Motor neuron (in vitro differentiated cells): Measurements from ENCODE around the gene NOX5. TPM values are rescaled to one million over a fixed set of nuclear protein-coding genes. Genes with fewer than 3 reads are reported as not detected.

Experiments used
- ATAC-seq, 8 experiments: fragments of 200-7000 bp; cut with Tn5 transposase; replicated peaks in 6 of 8; 2 replicates each; pipeline ENCODE4 v1.8.0; 2021; ENCODE audit warnings: mild to moderate bottlenecking in 8 of 8, moderate library complexity in 8 of 8
- H3K27ac ChIP-seq, 2 donors: fragments of 250-450 bp; sonication (Bioruptor Pico); 2 replicates each; pipeline ENCODE4 v1.9.0; 2021; ENCODE audit warnings: antibody characterized with exemption in 2 of 2, mild to moderate bottlenecking in 2 of 2, moderate library complexity in 1 of 2
- H3K4me1 ChIP-seq, 2 donors: fragments of 250-450 bp; sonication (Bioruptor Pico); replicated peaks in 1 of 2; 2 replicates each; pipeline ENCODE4 v1.6.1; 2021; ENCODE audit warnings: antibody characterized with exemption in 2 of 2, mild to moderate bottlenecking in 2 of 2, moderate library complexity in 1 of 2
- H3K4me3 ChIP-seq, 5 donors: fragments of 250-450 bp; sonication (Bioruptor Pico); 2 replicates each; pipeline ENCODE4 v1.9.0; 2021; ENCODE audit warnings: antibody characterized with exemption in 5 of 5, mild to moderate bottlenecking in 5 of 5, moderate library complexity in 4 of 5
- WGBS, 10 experiments: fragments of 450-650 bp; shearing (Covaris generic); methylation state at CpG; one replicate each; pipeline ENCODE4 v1.0.0; 2022; 5-methylcytosine and 5-hydroxymethylcytosine counted together
- in situ Hi-C, 9 experiments: fragments of 400-800 bp; cut with MboI; loops; one replicate each; pipeline ENCODE4 v1.15.0; 2021; ENCODE audit warnings: low sequenced_read_pairs in 9 of 9, low pct_unique_long_range_greater_than_20kb in 2 of 9; ENCODE audit not compliant: unreplicated experiment in 9 of 9
- total RNA-seq, 8 experiments: library from RNA; unstranded; fragments of 300-600 nt; gene quantifications; 2 replicates each; pipeline versions ENCODE4 v1.2.3 to v1.2.4, GENCODE V29; 2022

NOX5 gene
- total RNA-seq, 8 experiments from 2014 or later: under 0.01 to 2.2 (median 0.17) TPM

GRCh38 chr15:69012761-69013364 is 1.6 kb upstream of the NOX5 start:
- ATAC-seq: no peak
- Histone ChIP-seq H3K4me3 (no peak overlapping the region), H3K4me1 (peaks cover 4 to 13% of the 10 kb centered on the region in 2 donors), H3K27ac (no peak overlapping the region)
- in situ Hi-C loops: no loop called here
- WGBS, 10 experiments: 51 to 100% (median 82%) methylated on average over 1 to 5 of the region's 5 CpGs

- no peak for ATAC-seq
- H3K4me3 ChIP-seq: no peak overlapping the region
- in situ Hi-C loops: no loop called here
- peaks cover 4 to 13% of the 10 kb centered on the region in 2 donors for H3K4me1 ChIP-seq
- 49 to 100% (median 91%) methylated on average over 1 to 4 of the region's 4 CpGs for WGBS, 10 experiments
- H3K27ac ChIP-seq: no peak overlapping the region
Measured at GRCh38 chr15:69013726-69014406, 629 bp upstream of the NOX5 start.

GRCh38 chr15:69015591-69015990 is 1.1 kb downstream of the NOX5 start:
- Histone ChIP-seq H3K4me3 (no peak overlapping the region), H3K27ac (no peak overlapping the region), H3K4me1 (peaks cover 2 to 6% of the 10 kb centered on the region in 2 donors)
- whole genome bisulfite sequencing, 10 experiments: 52 to 100% (median 60%) methylated on average over 1 to 2 of the region's 7 CpGs; no CpG with 5 or more reads in 7 of the 10 experiments
- in situ Hi-C loops: no loop called here
- no peak for ATAC-seq

DNA sequence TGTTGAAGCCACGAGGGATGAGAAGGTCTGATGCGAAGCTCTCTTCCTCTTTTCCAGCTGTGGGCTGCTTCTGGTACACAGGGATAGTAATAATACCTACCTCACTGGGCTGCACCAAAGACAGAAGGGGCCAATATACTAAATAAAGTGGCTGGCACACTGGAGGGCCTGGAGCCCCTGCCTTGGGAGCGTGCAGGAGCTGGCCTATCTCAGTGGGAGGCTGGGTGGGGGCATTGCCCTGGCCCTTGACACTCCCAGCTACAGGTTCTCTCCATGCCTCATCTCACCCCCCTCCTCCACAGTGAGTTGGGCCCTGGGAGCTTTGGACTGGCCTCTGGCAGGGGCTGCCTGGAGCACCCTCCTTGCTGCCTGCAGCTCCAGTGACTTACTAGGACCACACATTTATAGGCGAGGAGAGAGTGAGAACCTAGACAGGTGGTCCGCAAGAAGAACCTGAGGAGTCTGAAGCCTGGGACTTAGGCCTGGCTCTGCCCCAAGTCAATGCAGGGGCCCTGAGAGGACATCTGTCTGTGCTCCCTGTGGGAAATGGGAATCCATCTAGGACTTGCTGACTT is 1.6 kb downstream of the NOX5 start:
- WGBS, 10 experiments: 50 to 100% (median 100%) methylated on average over 1 of the region's 5 CpGs; no CpG with 5 or more reads in 4 of the 10 experiments
- peaks cover 0 to under 1% of the 10 kb centered on the region in 2 donors for H3K4me1 ChIP-seq
- H3K4me3 ChIP-seq: no peak overlapping the region
- H3K27ac ChIP-seq: no peak overlapping the region
- in situ Hi-C loops: no loop called here
- no peak for ATAC-seq

DNA sequence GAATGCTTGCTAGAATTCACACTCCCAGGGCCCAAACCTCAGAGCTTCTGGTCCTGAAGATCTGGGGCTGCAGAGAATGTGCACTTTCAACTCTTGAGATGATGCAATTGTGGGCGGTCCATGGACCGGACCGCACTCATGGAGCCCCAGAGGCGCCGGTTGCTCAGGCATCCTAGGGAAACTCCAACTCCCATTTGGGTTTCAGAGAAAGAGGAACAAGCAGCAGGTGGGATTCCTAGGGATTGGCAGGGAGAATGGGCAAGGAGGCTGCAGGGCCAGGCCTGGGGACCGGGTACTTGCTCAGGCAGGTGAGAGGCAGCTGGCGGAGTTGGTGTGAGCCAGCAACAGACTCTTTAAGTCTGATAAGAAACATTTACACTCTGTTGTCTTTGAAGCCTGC is 3.5 kb downstream of the NOX5 start:
- in situ Hi-C loops: no loop called here
- no peaks in the 10 kb centered on the region for H3K4me1 ChIP-seq
- ATAC-seq: no peak
- no peak overlapping the region for H3K27ac ChIP-seq
- no peak overlapping the region for H3K4me3 ChIP-seq
- 79 to 100% (median 91%) methylated on average over 1 to 6 of the region's 7 CpGs; no CpG with 5 or more reads in 7 of the 10 experiments for WGBS, 10 experiments

DNA sequence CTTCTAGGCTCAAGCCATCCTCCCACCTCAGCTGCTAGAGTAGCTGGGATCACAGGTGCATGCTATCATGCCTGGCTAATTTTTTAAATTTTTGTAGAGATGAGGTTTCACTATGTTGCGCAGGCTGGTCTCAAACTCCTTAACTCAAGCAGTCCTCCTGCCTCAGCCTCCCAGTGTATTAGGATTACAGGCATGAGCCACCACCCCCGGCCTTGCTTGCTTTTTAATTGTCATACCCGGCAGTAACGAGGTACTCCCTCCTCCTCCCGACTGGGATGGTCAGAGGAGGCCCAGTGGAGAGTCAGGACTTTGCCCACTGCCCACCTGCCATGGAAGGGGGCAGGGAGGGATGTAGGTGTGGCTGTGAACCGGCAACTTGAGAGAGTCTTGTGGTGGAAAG is 4.5 kb downstream of the NOX5 start:
- no peak for ATAC-seq
- in situ Hi-C loops: no loop called here
- Histone ChIP-seq H3K4me1 (no peaks in the 10 kb centered on the region), H3K4me3 (no peak overlapping the region), H3K27ac (no peak overlapping the region)
- WGBS, 10 experiments: 0 to 100% (median 63%) methylated on average over 1 to 2 of the region's 6 CpGs; no CpG with 5 or more reads in 3 of the 10 experiments

DNA sequence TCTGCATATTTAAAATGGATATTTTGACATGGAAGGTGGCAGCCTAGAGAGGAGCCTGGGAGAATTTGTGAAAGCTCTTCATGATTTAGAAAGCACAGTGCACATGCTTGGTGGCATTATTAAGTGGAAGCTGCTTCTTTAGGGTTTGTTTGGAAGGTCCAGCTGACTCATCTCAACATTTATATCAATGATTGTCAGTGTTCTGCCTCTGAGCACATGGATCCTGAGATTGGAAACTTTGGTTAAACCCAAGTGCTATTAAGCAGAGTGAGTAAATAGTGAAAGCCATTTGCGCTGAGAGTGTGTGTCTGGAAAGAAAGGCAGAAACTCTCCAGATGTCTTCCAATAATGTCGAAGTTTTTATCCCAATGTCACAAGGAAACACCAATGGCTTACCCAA is 7.4 kb downstream of the NOX5 start:
- no peaks in the 10 kb centered on the region for H3K4me1 ChIP-seq

GRCh38 chr15:69025320-69025719 is 10.8 kb downstream of the NOX5 start:
- 31 to 100% (median 60%) methylated on average over 2 to 4 of the region's 5 CpGs; no CpG with 5 or more reads in 3 of the 10 experiments for WGBS, 10 experiments
- in situ Hi-C loops: no loop called here
- Histone ChIP-seq H3K4me1 (no peaks in the 10 kb centered on the region), H3K27ac (no peak overlapping the region), H3K4me3 (no peak overlapping the region)
- ATAC-seq: no peak

More for the DNA sequence above, 7.4 kb downstream of the NOX5 start:
- peak in 1 of 8 experiments; percentile 49 for ATAC-seq
- no peak overlapping the region for H3K4me3 ChIP-seq
- in situ Hi-C loops: no loop called here
- no peak overlapping the region for H3K27ac ChIP-seq
- WGBS, 10 experiments: 67 to 100% (median 83%) methylated on average over 1 to 2 of the region's 2 CpGs; no CpG with 5 or more reads in 2 of the 10 experiments

GRCh38 chr15:69026355-69026754 is 11.9 kb downstream of the NOX5 start:
- Histone ChIP-seq H3K4me3 (no peak overlapping the region), H3K27ac (no peak overlapping the region), H3K4me1 (no peaks in the 10 kb centered on the region)
- WGBS, 10 experiments: 67 to 87% (median 80%) methylated on average over 1 to 4 of the region's 5 CpGs; no CpG with 5 or more reads in 4 of the 10 experiments
- no peak for ATAC-seq
- in situ Hi-C loops: no loop called here

GRCh38 chr15:69027976-69028518 is 13.6 kb downstream of the NOX5 start:
- ATAC-seq: no peak
- Histone ChIP-seq H3K4me1 (no peaks in the 10 kb centered on the region), H3K27ac (no peak overlapping the region), H3K4me3 (no peak overlapping the region)
- WGBS, 10 experiments: 88 to 100% (median 94%) methylated on average over 1 to 6 of the region's 9 CpGs; no CpG with 5 or more reads in 4 of the 10 experiments
- in situ Hi-C loops: no loop called here

DNA sequence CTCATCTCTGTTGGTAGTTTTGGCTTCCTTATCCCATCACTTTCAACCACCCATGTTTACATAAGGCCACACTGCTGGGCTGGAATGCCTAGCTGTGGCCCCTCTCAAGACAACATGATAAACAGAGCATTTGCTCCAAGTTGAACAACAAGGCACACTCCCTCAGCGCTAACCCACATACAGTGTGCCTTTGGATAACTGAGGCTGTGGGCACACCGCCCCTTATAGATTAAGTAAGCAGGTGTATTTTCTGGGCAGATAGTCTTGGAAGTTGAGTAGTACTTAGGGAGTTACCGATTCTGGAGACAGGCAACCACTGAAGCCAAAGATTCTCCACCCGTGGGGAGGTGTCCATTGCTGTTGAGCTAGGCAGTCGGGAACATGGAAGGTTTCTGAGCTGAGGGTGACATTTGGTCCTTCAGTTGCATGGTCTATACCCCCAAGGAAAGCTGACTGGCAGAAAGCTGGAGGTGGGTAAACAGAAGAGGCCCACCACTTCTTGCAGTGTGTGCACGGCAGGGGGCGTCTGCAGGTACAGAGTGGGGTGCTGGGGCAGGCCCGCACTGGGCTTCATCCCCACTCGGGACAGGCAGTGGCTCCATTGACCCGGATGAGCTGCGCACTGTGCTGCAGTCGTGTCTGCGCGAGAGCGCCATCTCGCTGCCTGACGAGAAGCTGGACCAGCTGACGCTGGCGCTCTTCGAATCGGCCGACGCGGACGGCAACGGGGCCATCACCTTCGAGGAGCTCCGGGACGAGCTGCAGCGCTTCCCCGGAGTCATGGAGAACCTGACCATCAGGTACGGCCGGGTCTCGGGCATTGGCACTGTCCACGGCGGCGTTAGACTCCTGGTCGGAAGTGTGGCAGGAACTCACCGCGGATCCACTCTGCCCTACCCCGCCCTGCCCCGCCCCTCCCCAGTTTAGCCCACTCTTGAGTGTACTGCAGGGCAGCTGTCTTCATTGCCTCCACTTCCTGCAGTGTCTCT is 16.8 kb downstream of the NOX5 start:
- 0 to 100% (median 76%) methylated on average over 1 to 20 of the region's 42 CpGs; no CpG with 5 or more reads in 3 of the 10 experiments for WGBS, 10 experiments
- in situ Hi-C loops: no loop called here
- no peaks in the 10 kb centered on the region for H3K4me1 ChIP-seq
- no peak overlapping the region for H3K27ac ChIP-seq
- peak; percentile 82 to 98 (median 88) for ATAC-seq
- H3K4me3 ChIP-seq: peak overlapping the region in 4 of 5 donors; percentile 12 to 40 (median 30)

DNA sequence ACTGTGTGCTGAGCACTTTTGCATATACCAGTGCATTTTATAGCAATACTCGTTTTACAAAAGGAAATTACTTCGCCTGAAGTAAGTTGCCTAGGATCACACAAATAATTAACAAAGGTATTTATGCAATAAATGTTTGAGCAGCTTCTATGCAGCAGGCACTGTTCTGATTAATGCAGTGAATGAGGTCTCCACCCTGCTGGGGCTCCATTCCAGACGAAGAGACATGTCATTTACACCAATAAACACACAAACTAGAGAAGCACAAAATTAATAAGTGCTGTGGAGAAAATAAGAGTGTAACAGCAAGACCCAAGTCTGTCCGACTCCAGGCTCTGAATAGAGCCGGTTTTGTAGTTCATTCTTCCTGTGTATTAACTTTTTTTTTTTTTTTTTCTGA is 17.5 kb downstream of the NOX5 start:
- Histone ChIP-seq H3K4me3 (no peak overlapping the region), H3K27ac (no peak overlapping the region), H3K4me1 (no peaks in the 10 kb centered on the region)
- in situ Hi-C loops: no loop called here
- 0 to 80% (median 54%) methylated on average over 1 to 5 of the region's 5 CpGs; no CpG with 5 or more reads in 2 of the 10 experiments for WGBS, 10 experiments
- peak; percentile 42 to 80 (median 64) for ATAC-seq
